CD4-positive, alpha-beta memory T cell (primary cell): ENCODE measurements around the gene RNASEH1. TPM values are rescaled to one million over a fixed set of nuclear protein-coding genes. Genes with fewer than 3 reads are reported as not detected.

Experiments used
- CTCF ChIA-PET: fragments of 350-600 bp; sonication (Branson Sonifier 250); formaldehyde crosslinking; loops from one replicate; lab custom pipeline; 2021; ENCODE audit warnings: inconsistent platforms; ENCODE audit not compliant: partially characterized antibody; lab: Charles Lee
- POLR2A ChIA-PET: fragments of 350-600 bp; sonication (Branson Sonifier 250); formaldehyde crosslinking; loops from one replicate; lab custom pipeline; 2021; ENCODE audit not compliant: partially characterized antibody; lab: Charles Lee
- DNase-seq, 5 donors: peaks; one replicate each; pipeline versions ENCODE4 v3.0.0 to v3.0.0-alpha.2; 2020 to 2022; ENCODE audit warnings: mixed read lengths in 1 of 5
- H3K27ac ChIP-seq: one replicate; pipeline ENCODE4 v1.7.0; 2013; ENCODE audit warnings: low read depth, low read length
- H3K27me3 ChIP-seq: 2 replicates; pipeline ENCODE4 v1.7.0; 2013; ENCODE audit warnings: mild to moderate bottlenecking, low read length, moderate library complexity; ENCODE audit not compliant: insufficient read depth
- H3K36me3 ChIP-seq: 2 replicates; pipeline ENCODE4 v1.7.0; 2013; ENCODE audit warnings: mild to moderate bottlenecking, low read length, moderate library complexity; ENCODE audit not compliant: insufficient read depth
- H3K4me1 ChIP-seq: 2 replicates; pipeline ENCODE4 v1.7.0; 2013; ENCODE audit warnings: mild to moderate bottlenecking, low read length, moderate library complexity; ENCODE audit not compliant: insufficient read depth
- H3K4me3 ChIP-seq, 2 donors: one replicate each; pipeline ENCODE4 v1.7.0; 2013; ENCODE audit warnings: low read length in 2 of 2, mild to moderate bottlenecking in 1 of 2
- H3K9me3 ChIP-seq, 2 donors: one replicate each; pipeline ENCODE4 v1.7.0; 2013; ENCODE audit warnings: low read length in 2 of 2, control low read depth in 1 of 2; ENCODE audit not compliant: control insufficient read depth in 1 of 2
- H3K27ac Mint-ChIP-seq, 7 donors: one replicate each; pipeline ENCODE4 v1.8.0; 2020 to 2021; ENCODE audit warnings: mixed read lengths in 7 of 7, mild to moderate bottlenecking in 6 of 7, inconsistent platforms in 3 of 7, moderate library complexity in 3 of 7
- H3K27me3 Mint-ChIP-seq, 2 donors: one replicate each; pipeline ENCODE4 v1.8.0; 2020 to 2021; ENCODE audit warnings: mixed read lengths in 2 of 2
- H3K36me3 Mint-ChIP-seq, 2 donors: one replicate each; pipeline ENCODE4 v1.8.0; 2020 to 2021; ENCODE audit warnings: mixed read lengths in 2 of 2, inconsistent platforms in 1 of 2, mild to moderate bottlenecking in 1 of 2
- H3K4me1 Mint-ChIP-seq, 4 donors: one replicate each; pipeline ENCODE4 v1.8.0; 2020 to 2021; ENCODE audit warnings: mixed read lengths in 4 of 4, mild to moderate bottlenecking in 1 of 4
- H3K4me3 Mint-ChIP-seq, 8 donors: one replicate each; pipeline ENCODE4 v1.8.0; 2020 to 2021; ENCODE audit warnings: mixed read lengths in 8 of 8, mild to moderate bottlenecking in 7 of 8, moderate library complexity in 6 of 8, inconsistent platforms in 3 of 8
- H3K9me3 Mint-ChIP-seq, 8 donors: one replicate each; pipeline ENCODE4 v1.8.0; 2020 to 2021; ENCODE audit warnings: mixed read lengths in 8 of 8, mild to moderate bottlenecking in 5 of 8, inconsistent platforms in 3 of 8, moderate library complexity in 1 of 8
- intact Hi-C: fragments of 100-400 bp; cut with micrococcal nuclease; formaldehyde crosslinking; loops from one replicate; pipeline ENCODE4 v1.15.1; 2023
- polyA plus RNA-seq, 2 donors: library from polyadenylated mRNA; unstranded; fragments of 300-500 nt; fragmentation: Illumina TruSeq; gene quantifications; one replicate each; pipeline ENCODE4 v1.2.3, GENCODE V29; 2021
- total RNA-seq, 2 experiments: library from RNA; stranded (reverse); gene quantifications; one replicate each; pipeline ENCODE4 v1.2.3, GENCODE V29; 2021

The RNASEH1 gene
- total and polyA plus RNA-seq, 4 experiments from 2014 or later, result 22.0 to 43.1 (median 27.3) TPM

DNA sequence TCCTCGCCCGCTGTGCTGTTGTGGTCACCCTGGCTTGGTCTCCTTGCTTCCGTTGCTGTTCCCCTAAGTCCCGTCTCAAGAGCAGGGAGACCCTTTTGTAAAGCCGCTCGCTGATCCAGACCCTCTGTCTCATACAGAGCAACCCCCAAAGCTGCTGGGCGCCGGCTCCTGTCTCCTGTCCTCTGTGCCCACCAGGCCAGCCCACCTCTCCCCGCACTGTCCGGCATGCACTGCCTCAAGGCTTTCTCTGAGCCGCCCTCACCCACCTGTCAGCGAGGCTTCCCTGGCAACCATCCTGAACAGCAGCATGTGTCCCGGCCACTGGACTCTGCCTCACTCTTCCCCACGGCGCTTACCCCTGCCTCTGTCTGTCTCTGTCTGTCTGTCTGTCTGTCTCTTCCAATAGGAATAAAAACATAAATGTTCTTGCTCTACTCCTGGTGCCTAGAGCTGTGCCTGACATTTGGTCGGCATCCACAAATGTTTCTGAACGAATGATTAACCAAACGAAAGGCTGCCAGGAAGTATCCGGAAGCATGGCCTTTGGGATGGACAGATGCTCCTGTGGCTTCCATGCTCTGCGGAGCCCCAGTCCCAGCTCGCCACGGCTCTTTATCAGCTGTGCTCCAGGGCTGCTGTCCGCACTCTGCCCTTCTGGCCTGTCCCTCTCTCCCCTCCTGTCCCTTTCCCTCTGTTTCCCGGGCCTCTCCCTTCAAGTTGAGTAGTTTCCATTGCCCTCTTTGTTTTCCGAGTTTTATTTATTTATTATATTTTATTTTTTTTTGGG, 44.6 kb upstream of the RNASEH1 start:
- DNase-seq, result no peak
- peaks cover 6% of the 10 kb centered on the region for H3K4me1 ChIP-seq
- H3K27me3 ChIP-seq, result no peaks in the 10 kb centered on the region
- H3K36me3 Mint-ChIP-seq, result no peaks in the 10 kb centered on the region
- H3K27ac Mint-ChIP-seq, result no peak overlapping the region
- H3K27ac ChIP-seq, result no peak overlapping the region
- H3K36me3 ChIP-seq, result no peaks in the 10 kb centered on the region
- H3K4me1 Mint-ChIP-seq, result peaks cover 2 to 11% (median 4%) of the 10 kb centered on the region in 4 donors
- intact Hi-C loops, result no loop called here
- ChIA-PET POLR2A (no interaction called here), CTCF (no interaction called here)
- no peak overlapping the region for H3K4me3 Mint-ChIP-seq
- H3K9me3 Mint-ChIP-seq, result peaks cover 0 to 2% (median 0%) of the 10 kb centered on the region in 8 donors
- peaks cover 0 to 2% of the 10 kb centered on the region in 2 donors for H3K27me3 Mint-ChIP-seq
- no peaks in the 10 kb centered on the region for H3K9me3 ChIP-seq
- no peak overlapping the region for H3K4me3 ChIP-seq

DNA sequence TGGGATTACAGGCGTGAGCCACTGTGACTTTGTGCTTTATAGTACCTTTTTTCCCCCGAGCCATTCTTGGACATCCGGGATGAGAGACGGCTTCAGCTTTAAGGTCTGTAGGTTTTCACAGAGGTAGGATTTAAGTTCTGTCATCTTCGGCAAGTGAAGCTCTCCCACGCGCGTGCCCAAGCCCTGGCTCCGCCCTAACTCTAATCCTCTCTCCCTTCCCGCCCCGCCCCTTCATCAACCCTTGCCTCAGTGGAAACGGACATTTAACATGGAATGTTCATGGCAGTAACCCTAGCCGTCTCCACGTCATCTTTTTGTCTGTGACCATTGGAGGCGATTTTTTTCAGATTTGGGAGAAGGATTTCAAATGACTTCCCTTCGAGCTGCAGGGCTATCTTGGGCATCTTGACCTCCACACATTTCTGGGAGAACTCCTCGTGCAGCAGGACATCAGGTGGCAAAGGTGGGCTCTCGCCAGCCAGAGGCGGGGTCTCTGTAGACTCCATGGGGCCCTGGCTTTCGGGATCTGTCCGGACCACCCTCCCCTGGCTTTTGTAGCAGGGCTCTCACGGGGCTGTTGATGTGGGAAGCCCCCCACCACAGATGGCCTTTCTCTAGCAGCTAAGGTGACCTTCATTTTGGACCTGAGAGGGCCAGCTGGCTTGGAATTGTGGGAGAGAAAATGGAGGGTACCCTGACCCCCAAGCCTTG, 43.6 kb upstream of the RNASEH1 start:
- ChIA-PET POLR2A (no interaction called here), CTCF (no interaction called here)
- no peak for DNase-seq
- H3K27me3 Mint-ChIP-seq, result peaks cover 0 to 2% of the 10 kb centered on the region in 2 donors
- Histone ChIP-seq H3K27ac (no peak overlapping the region), H3K27me3 (no peaks in the 10 kb centered on the region), H3K4me3 (no peak overlapping the region), H3K36me3 (no peaks in the 10 kb centered on the region), H3K4me1 (peaks cover 6% of the 10 kb centered on the region), H3K9me3 (no peaks in the 10 kb centered on the region)
- H3K27ac Mint-ChIP-seq, result no peak overlapping the region
- intact Hi-C loops, result no loop called here
- H3K4me1 Mint-ChIP-seq, result peaks cover 2 to 15% (median 4%) of the 10 kb centered on the region in 4 donors
- peaks cover 0 to 2% (median 0%) of the 10 kb centered on the region in 8 donors for H3K9me3 Mint-ChIP-seq
- H3K36me3 Mint-ChIP-seq, result no peaks in the 10 kb centered on the region
- H3K4me3 Mint-ChIP-seq, result no peak overlapping the region

DNA sequence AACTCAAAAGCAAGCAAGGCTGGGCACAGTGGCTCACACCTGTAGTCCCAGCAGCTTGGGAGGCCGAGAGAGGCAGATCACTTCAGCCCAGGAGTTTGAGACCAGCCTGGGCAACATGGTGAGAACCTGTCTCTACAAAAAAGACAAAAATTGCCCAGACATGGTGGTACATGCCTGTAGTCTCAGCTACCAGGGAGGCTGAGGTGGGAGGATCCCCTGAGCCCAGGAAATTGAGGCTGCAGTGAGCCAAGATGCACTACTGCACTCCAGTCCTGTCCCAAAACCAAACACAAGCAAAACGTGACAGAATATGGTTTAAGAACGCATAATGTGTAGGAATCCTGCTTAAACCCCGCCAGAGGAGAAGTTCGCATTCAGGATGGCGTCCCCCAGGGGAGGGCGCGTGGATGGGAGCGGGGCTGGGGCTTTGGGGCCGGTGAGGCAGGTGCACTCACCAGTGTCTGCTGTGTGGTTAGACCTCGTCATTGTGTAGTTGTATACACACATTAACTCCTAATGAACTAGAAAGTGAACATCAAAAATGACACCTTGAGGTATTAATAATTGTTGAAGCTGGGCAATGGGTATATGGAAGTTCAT, 42.2 kb upstream of the RNASEH1 start:
- Mint-ChIP-seq H3K27ac (no peak overlapping the region), H3K27me3 (peaks cover 0 to 2% of the 10 kb centered on the region in 2 donors), H3K4me3 (no peak overlapping the region), H3K36me3 (no peaks in the 10 kb centered on the region), H3K4me1 (peaks cover 0 to 9% (median 4%) of the 10 kb centered on the region in 4 donors), H3K9me3 (peaks cover 0 to 2% (median 0%) of the 10 kb centered on the region in 8 donors)
- intact Hi-C loops, result no loop called here
- no peaks in the 10 kb centered on the region for H3K27me3 ChIP-seq
- no peak for DNase-seq
- ChIA-PET POLR2A (no interaction called here), CTCF (no interaction called here)
- no peak overlapping the region for H3K27ac ChIP-seq
- no peaks in the 10 kb centered on the region for H3K36me3 ChIP-seq
- no peaks in the 10 kb centered on the region for H3K9me3 ChIP-seq
- H3K4me1 ChIP-seq, result no peaks in the 10 kb centered on the region
- no peak overlapping the region for H3K4me3 ChIP-seq

DNA sequence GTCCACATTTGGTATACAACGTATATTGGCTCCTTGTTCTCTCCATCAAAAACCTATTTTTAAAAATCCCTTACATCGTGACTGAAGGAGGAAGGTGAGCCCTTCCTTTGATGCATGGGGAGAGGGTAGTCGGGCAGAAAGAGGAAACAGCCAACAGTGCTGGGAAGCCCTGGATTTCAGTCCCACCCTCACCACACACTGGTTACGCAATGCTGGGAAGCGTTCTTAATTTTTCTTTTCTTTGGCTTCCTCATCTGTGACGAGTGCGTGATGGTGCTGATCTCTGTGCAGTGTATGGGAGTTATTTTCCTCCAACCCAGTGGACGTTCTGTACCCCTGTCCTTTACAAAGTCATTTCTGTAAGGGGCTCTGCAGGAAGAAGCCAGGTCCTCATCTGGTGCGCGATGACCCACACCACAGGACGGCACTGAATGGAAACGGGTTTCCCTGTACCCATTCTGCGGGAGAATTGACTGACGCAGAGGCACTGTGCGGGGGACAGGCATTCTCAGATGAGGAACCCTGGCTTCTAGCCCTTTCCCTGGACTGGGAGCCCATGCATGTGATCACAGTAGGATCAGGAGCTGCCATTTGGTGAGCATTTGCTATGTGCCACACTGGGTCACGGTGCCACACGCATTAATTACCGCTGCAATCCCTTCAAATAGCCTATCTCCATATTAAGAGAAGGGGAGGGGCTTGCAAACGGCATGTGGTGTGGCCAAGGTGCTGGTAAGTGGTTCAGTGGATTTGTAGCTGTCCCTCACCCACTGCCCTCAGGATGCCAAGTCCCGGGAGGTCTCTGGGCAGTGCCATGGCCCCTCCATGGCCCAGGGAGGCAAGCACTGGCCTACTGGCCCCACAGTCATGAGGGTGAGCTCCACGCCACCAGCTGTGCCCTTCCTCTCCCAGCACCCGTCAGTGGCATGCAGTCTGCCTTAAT, 41.0 kb upstream of the RNASEH1 start:
- Mint-ChIP-seq H3K27me3 (peaks cover 0 to 2% of the 10 kb centered on the region in 2 donors), H3K4me3 (no peak overlapping the region), H3K27ac (no peak overlapping the region), H3K4me1 (peaks cover 0 to 5% (median under 1%) of the 10 kb centered on the region in 4 donors), H3K36me3 (no peaks in the 10 kb centered on the region), H3K9me3 (no peaks in the 10 kb centered on the region)
- no peak for DNase-seq
- H3K27me3 ChIP-seq, result no peaks in the 10 kb centered on the region
- no peaks in the 10 kb centered on the region for H3K9me3 ChIP-seq
- H3K4me3 ChIP-seq, result no peak overlapping the region
- no peaks in the 10 kb centered on the region for H3K4me1 ChIP-seq
- intact Hi-C loops, result no loop called here
- no peak overlapping the region for H3K27ac ChIP-seq
- H3K36me3 ChIP-seq, result no peaks in the 10 kb centered on the region
- ChIA-PET POLR2A (no interaction called here), CTCF (no interaction called here)

DNA sequence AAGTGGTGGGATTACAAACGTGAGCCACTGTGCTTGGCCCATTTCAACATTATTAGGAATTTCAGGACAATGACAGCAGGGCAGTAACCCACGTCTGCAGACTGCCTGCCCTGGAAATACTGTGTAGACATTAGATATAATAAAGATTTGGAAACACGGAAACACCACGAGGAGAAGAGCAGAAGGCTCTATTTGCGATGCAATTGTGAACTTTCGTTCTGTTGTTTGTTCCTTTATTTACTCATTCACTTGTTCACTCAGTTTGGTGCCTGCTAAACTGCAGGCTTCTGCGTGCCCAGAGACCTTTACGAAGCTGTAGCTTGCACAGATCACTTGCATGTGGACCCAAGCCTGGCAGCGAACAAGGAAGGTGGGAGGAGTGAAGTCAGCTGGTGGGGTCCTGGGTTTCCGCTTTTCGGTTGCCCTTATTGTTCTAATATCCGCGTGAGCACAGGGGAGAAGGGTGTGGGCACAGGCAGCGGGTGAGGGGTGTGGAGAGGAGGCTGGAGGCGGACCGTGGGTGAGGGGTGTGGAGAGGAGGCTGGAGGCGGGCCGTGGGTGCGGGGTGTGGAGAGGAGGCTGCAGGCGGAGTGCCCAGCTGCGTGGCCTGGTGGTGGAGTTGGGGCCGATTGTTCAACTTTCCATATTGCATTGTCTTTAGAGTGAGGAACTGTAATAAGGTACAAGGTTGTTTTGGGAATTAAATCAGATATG, 40.2 kb upstream of the RNASEH1 start:
- no peaks in the 10 kb centered on the region for H3K36me3 ChIP-seq
- POLR2A ChIA-PET, result no interaction called here
- CTCF ChIA-PET, result no interaction called here

DNA sequence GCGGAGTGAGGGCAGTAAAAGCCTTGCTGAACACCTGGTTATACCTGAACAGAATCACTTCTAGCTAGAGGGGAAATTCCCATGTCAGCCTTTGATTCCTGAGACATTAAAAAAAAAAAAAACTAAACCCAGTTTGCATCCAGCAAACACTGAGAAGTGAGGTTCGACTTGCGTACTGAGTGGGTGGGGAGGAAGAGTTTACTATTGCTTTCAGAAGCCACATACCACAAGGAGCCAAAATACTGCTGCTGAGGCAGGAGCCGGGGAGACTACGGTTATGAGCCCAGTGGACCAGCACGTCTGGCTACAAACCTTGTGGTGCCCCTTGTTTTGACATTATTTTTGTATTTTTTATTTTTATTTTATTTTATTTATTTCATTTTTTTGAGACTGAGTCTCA, 39.4 kb upstream of the RNASEH1 start:
- peaks cover 0 to 3% of the 10 kb centered on the region in 2 donors for H3K36me3 Mint-ChIP-seq
- no peaks in the 10 kb centered on the region for H3K9me3 Mint-ChIP-seq
- CTCF ChIA-PET, result no interaction called here
- Histone ChIP-seq H3K4me1 (no peaks in the 10 kb centered on the region), H3K4me3 (no peak overlapping the region), H3K9me3 (no peaks in the 10 kb centered on the region), H3K36me3 (no peaks in the 10 kb centered on the region), H3K27ac (no peak overlapping the region), H3K27me3 (no peaks in the 10 kb centered on the region)
- H3K4me3 Mint-ChIP-seq, result no peak overlapping the region
- POLR2A ChIA-PET, result no interaction called here
- peaks cover 0 to 5% (median under 1%) of the 10 kb centered on the region in 4 donors for H3K4me1 Mint-ChIP-seq
- no peak for DNase-seq
- peak overlapping the region in 1 of 7 donors; percentile 30 for H3K27ac Mint-ChIP-seq
- intact Hi-C loops, result no loop called here
- peaks cover 0 to 2% of the 10 kb centered on the region in 2 donors for H3K27me3 Mint-ChIP-seq

More for the DNA sequence above, 40.2 kb upstream of the RNASEH1 start:
- no peaks in the 10 kb centered on the region for H3K4me1 ChIP-seq
- Mint-ChIP-seq H3K9me3 (no peaks in the 10 kb centered on the region), H3K36me3 (no peaks in the 10 kb centered on the region), H3K4me3 (no peak overlapping the region), H3K4me1 (peaks cover 0 to 5% (median under 1%) of the 10 kb centered on the region in 4 donors), H3K27ac (no peak overlapping the region), H3K27me3 (peaks cover 0 to 2% of the 10 kb centered on the region in 2 donors)
- no peaks in the 10 kb centered on the region for H3K9me3 ChIP-seq
- no peaks in the 10 kb centered on the region for H3K27me3 ChIP-seq
- no peak overlapping the region for H3K4me3 ChIP-seq
- intact Hi-C loops, result no loop called here
- no peak overlapping the region for H3K27ac ChIP-seq
- no peak for DNase-seq
